ENCODE measurements around the gene NRG4. TPM values are rescaled to one million over a fixed set of nuclear protein-coding genes. Genes with fewer than 3 reads are reported as not detected.

The NRG4 gene
- total and polyA plus RNA-seq, 2 experiments from 2014 or later, result 0.21 to 0.47 TPM

DNA sequence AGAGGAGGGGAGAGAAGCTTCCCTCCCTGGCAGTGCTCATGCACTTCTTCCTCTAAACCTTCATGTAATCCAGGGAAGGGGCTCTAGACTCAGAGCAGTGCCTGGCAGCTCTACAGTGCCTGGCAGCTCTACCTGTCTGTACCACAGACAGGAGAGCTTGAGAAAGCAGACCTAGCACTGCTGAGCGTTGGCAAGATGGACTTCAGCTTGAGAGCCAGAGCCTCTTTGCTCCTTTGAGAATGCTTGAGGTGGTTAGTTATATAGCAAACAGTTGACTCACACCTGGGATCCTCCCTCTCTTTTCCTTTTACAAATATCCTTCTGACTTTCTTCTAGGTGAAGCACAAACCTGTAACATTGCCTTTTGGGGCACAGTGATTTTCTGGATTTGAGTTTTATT lies 87.6 kb downstream of the NRG4 start:
- peaks cover 62% of the 10 kb centered on the region for H3K79me2 ChIP-seq (replicated peaks; ENCODE audit: insufficient read depth)
- H3K4me1 ChIP-seq (ENCODE audit: insufficient read depth), result peaks cover 26% of the 10 kb centered on the region
- H3K4me3 ChIP-seq, result no peak overlapping the region
- H4K20me1 ChIP-seq (replicated peaks; ENCODE audit: insufficient read depth), result peaks cover 29% of the 10 kb centered on the region
- H3K27ac ChIP-seq (ENCODE audit: low read depth), result no peak overlapping the region
- no peak overlapping the region for H3K4me2 ChIP-seq
- H3K27me3 ChIP-seq (ENCODE audit: insufficient read depth), result no peaks in the 10 kb centered on the region
- Mint-ChIP-seq H3K9me3 (no peaks in the 10 kb centered on the region), H3K27me3 (ENCODE audit: insufficient read depth, low read depth, poor library complexity) (no peaks in the 10 kb centered on the region), H3K4me3 (no peak overlapping the region), H3K36me3 (ENCODE audit: low read depth) (peaks cover 26% of the 10 kb centered on the region), H3K4me1 (peaks cover 41% of the 10 kb centered on the region), H3K27ac (no peak overlapping the region)
- no peaks in the 10 kb centered on the region; the same call in 1 of the 2 replicates for H3F3A ChIP-seq (replicated peaks; ENCODE audit: low read depth)
- H3K36me3 ChIP-seq (ENCODE audit: insufficient read depth), result peaks cover 5% of the 10 kb centered on the region; the same call in 1 of the 2 replicates
- no peaks in the 10 kb centered on the region for H3K9me2 ChIP-seq (ENCODE audit: insufficient read depth)
- no peak for DNase-seq (ENCODE audit: low spot score)
- no peak for TF ChIP-seq ZNF114 (CRISPR knock-in tag; IDR thresholded peaks at IDR 0.05)
- TF ChIP-seq ZNF331 (CRISPR knock-in tag; IDR thresholded peaks at IDR 0.05; ENCODE audit: low read depth), result no peak
- no peak for TF ChIP-seq CREB1 (CRISPR knock-in tag; IDR thresholded peaks at IDR 0.05; ENCODE audit: low read depth)
- ATAC-seq, result no peak
- H2AFZ ChIP-seq, result no peak overlapping the region

DNA sequence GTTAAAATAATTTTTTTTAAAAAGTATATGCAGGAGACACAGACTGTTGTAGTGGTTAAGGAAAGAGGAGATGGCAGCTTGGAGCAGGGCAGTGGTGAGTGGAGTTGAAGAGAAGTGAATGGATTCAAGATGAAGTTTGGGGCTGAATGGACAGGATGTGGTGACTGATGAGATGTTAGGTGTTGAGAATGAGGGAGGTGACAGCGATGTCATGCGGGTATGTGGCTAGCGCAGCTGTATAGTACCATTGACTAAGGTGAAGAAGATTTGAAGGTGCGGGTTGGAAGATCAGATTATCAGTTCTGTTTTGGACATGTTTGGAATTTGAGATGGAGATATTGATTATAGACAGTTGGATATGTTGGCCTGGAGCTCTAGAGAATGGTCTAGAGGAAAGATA lies 88.5 kb downstream of the NRG4 start:
- Mint-ChIP-seq H3K9me3 (no peaks in the 10 kb centered on the region), H3K27ac (no peak overlapping the region), H3K4me3 (no peak overlapping the region), H3K4me1 (peaks cover 37% of the 10 kb centered on the region), H3K27me3 (ENCODE audit: insufficient read depth, low read depth, poor library complexity) (no peaks in the 10 kb centered on the region), H3K36me3 (ENCODE audit: low read depth) (peaks cover 29% of the 10 kb centered on the region)
- Histone ChIP-seq H3F3A (replicated peaks; ENCODE audit: low read depth) (no peaks in the 10 kb centered on the region; the same call in 1 of the 2 replicates), H3K79me2 (replicated peaks; ENCODE audit: insufficient read depth) (peaks cover 67% of the 10 kb centered on the region), H3K27me3 (ENCODE audit: insufficient read depth) (no peaks in the 10 kb centered on the region), H3K4me3 (no peak overlapping the region), H3K36me3 (ENCODE audit: insufficient read depth) (peaks cover 4% of the 10 kb centered on the region; the same call in 1 of the 2 replicates), H2AFZ (no peak overlapping the region), H3K4me1 (ENCODE audit: insufficient read depth) (peaks cover 26% of the 10 kb centered on the region), H4K20me1 (replicated peaks; ENCODE audit: insufficient read depth) (peaks cover 33% of the 10 kb centered on the region), H3K9me2 (ENCODE audit: insufficient read depth) (no peaks in the 10 kb centered on the region), H3K27ac (ENCODE audit: low read depth) (no peak overlapping the region), H3K4me2 (no peak overlapping the region)
- ATAC-seq (no peak), DNase-seq (ENCODE audit: low spot score) (no peak)
- TF ChIP-seq, protein P1, sequence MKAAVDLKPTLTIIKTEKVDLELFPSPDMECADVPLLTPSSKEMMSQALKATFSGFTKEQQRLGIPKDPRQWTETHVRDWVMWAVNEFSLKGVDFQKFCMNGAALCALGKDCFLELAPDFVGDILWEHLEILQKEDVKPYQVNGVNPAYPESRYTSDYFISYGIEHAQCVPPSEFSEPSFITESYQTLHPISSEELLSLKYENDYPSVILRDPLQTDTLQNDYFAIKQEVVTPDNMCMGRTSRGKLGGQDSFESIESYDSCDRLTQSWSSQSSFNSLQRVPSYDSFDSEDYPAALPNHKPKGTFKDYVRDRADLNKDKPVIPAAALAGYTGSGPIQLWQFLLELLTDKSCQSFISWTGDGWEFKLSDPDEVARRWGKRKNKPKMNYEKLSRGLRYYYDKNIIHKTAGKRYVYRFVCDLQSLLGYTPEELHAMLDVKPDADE (IDR thresholded peaks at IDR 0.05), result no peak
- TF ChIP-seq POLR2AphosphoS5 (IDR thresholded peaks at IDR 0.05; ENCODE audit: low read depth) (no peak), ZNF114 (CRISPR knock-in tag; IDR thresholded peaks at IDR 0.05) (no peak), CREB1 (CRISPR knock-in tag; IDR thresholded peaks at IDR 0.05; ENCODE audit: low read depth) (no peak), ZNF331 (CRISPR knock-in tag; IDR thresholded peaks at IDR 0.05; ENCODE audit: low read depth) (no peak), NANOG (IDR thresholded peaks at IDR 0.05; ENCODE audit: borderline replicate concordance) (no peak), CTCF (conservative IDR thresholded peaks at IDR 0.05; ENCODE audit: low read depth in 2 of 2) (no peak), STAT1 (IDR thresholded peaks at IDR 0.05; ENCODE audit: unreplicated experiment) (no peak), JUNB (IDR thresholded peaks at IDR 0.05; ENCODE audit: unreplicated experiment) (no peak)
- TF ChIP-seq, protein P2, sequence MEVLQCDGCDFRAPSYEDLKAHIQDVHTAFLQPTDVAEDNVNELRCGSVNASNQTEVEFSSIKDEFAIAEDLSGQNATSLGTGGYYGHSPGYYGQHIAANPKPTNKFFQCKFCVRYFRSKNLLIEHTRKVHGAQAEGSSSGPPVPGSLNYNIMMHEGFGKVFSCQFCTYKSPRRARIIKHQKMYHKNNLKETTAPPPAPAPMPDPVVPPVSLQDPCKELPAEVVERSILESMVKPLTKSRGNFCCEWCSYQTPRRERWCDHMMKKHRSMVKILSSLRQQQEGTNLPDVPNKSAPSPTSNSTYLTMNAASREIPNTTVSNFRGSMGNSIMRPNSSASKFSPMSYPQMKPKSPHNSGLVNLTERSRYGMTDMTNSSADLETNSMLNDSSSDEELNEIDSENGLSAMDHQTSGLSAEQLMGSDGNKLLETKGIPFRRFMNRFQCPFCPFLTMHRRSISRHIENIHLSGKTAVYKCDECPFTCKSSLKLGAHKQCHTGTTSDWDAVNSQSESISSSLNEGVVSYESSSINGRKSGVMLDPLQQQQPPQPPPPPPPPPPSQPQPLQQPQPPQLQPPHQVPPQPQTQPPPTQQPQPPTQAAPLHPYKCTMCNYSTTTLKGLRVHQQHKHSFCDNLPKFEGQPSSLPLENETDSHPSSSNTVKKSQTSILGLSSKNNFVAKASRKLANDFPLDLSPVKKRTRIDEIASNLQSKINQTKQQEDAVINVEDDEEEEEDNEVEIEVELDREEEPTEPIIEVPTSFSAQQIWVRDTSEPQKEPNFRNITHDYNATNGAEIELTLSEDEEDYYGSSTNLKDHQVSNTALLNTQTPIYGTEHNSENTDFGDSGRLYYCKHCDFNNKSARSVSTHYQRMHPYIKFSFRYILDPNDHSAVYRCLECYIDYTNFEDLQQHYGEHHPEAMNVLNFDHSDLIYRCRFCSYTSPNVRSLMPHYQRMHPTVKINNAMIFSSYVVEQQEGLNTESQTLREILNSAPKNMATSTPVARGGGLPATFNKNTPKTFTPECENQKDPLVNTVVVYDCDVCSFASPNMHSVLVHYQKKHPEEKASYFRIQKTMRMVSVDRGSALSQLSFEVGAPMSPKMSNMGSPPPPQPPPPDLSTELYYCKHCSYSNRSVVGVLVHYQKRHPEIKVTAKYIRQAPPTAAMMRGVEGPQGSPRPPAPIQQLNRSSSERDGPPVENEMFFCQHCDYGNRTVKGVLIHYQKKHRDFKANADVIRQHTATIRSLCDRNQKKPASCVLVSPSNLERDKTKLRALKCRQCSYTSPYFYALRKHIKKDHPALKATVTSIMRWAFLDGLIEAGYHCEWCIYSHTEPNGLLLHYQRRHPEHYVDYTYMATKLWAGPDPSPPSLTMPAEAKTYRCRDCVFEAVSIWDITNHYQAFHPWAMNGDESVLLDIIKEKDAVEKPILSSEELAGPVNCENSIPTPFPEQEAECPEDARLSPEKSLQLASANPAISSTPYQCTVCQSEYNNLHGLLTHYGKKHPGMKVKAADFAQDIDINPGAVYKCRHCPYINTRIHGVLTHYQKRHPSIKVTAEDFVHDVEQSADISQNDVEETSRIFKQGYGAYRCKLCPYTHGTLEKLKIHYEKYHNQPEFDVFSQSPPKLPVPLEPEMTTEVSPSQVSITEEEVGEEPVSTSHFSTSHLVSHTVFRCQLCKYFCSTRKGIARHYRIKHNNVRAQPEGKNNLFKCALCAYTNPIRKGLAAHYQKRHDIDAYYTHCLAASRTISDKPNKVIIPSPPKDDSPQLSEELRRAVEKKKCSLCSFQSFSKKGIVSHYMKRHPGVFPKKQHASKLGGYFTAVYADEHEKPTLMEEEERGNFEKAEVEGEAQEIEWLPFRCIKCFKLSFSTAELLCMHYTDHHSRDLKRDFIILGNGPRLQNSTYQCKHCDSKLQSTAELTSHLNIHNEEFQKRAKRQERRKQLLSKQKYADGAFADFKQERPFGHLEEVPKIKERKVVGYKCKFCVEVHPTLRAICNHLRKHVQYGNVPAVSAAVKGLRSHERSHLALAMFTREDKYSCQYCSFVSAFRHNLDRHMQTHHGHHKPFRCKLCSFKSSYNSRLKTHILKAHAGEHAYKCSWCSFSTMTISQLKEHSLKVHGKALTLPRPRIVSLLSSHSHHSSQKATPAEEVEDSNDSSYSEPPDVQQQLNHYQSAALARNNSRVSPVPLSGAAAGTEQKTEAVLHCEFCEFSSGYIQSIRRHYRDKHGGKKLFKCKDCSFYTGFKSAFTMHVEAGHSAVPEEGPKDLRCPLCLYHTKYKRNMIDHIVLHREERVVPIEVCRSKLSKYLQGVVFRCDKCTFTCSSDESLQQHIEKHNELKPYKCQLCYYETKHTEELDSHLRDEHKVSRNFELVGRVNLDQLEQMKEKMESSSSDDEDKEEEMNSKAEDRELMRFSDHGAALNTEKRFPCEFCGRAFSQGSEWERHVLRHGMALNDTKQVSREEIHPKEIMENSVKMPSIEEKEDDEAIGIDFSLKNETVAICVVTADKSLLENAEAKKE (CRISPR knock-in tag; IDR thresholded peaks at IDR 0.05), result no peak

Measured in GM23338 (cell line).